GM08714 (cell line): ENCODE data around the gene PRSS33.
A peak's percentile ranks its signal among the peaks of the same experiment; 100 is the strongest.

Experiments
- H3K4me3 ChIP-seq: fragments of 200-500 bp; sonication (Bioruptor generic); 2 replicates; pipeline ENCODE4 v1.5.1; 2014; ENCODE audit warnings: mild to moderate bottlenecking, low read length, inconsistent platforms
- ZNF274 ChIP-seq: IDR thresholded peaks from 2 replicates; pipeline ENCODE4 v1.6.1; 2012; ENCODE audit warnings: mild to moderate bottlenecking, low read depth, low read length

Gene PRSS33

DNA sequence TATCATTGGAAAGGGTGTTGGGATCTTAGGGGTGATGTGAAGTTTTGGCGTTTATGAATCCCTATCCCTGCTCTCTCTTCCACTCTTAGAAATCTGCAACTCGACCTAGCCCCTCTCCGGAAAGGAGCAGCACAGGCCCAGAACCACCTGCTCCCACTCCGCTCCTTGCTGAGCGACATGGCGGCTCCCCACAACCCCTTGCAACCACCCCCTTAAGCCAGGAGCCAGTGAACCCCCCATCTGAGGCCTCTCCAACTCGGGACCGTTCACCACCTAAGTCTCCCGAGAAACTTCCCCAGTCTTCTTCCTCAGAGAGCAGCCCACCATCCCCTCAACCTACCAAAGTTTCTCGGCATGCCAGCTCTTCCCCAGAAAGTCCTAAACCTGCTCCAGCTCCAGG, 25.9 kb downstream of the PRSS33 start:
- H3K4me3 ChIP-seq: no peak overlapping the region
- TF ChIP-seq ZNF274: no peak

DNA sequence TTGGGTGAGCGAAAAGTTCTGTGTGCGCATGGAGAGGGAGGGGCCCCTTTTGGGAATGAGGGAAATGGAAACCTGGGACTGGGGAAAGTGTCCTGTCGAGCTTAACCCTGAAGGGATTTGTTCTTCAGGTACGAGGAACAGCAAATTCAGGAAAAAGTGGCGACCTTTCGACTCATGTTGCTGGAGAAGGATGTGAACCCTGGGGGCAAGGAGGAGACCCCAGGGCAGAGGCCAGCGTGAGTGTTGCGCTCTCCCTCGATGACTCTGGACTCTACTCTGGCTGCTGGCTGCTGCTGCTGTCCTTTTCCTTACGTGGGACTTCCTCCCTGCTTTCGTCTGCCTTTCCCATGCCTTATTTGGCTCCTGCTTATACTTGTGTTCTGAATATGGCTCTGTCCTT, 30.0 kb downstream of the PRSS33 start:
- H3K4me3 ChIP-seq: no peak overlapping the region
- no peak for TF ChIP-seq ZNF274

DNA sequence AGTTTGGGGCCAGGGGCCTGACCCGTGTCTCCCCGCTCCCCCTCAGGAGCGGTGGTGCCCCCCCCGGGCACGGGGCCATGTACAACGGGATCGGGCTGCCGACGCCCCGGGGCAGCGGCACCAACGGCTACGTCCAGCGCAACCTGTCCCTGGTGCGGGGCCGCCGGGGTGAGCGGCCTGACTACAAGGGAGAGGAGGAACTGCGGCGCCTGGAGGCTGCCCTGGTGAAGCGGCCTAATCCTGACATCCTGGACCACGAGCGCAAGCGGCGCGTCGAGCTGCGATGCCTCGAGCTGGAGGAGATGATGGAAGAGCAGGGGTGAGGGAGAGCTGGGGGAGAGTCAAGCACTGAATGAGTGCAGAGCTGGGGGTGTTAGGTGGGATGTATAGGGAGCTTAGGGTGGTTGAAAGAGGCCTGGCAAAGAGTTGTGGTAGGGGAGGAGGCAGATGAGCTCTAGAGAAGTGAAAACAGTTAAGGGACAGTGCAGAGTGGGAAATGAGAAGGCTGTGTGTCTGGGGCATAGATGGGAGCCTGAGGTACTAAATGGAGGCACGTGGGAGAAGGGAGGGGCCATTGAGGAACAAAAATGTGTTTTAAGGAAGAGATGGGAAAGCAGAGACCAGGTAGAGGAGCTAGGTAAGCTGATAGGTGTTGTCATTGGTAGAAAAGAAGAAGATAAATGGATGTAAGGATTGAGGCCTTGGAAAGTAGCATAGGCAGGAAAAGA, 30.9 kb downstream of the PRSS33 start:
- no peak for TF ChIP-seq ZNF274
- no peak overlapping the region for H3K4me3 ChIP-seq

DNA sequence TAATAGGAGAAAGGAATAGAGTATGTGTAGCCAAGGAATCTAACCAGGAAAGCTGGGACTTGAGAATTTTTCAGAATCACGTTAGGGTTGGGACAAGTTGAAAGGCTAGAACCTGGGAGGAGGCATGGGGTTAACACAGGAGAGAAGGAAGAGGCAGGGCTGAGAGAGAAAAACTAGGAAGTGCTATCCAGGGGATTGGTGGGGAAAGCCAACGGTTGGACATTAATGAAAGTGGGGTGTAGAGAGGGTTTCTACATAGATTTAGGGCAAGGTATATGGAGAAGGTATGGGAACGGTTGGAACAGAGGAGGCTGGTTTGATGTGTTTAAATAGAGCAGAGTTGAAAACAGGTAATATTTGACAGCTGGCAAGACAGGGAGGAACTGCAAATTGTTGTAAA, 32.2 kb downstream of the PRSS33 start:
- H3K4me3 ChIP-seq: peak overlapping the region; percentile 98; the same call in 1 of the 2 replicates
- no peak for TF ChIP-seq ZNF274

DNA sequence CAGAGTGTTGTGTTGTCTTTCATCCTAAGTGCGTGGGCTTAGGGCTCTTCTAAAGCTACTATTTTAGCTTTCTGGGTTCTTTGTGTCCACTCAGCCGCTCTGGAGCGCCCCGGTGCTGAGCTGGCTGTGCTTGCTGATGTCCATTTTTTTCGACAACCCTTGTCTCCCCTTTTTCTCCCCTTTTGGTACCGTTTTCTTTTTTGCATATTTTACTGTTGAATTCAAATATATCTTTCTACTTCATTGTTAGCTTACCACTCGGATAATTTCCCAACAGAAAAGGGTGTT, 33.7 kb downstream of the PRSS33 start:
- peak overlapping the region; percentile 98 for H3K4me3 ChIP-seq
- TF ChIP-seq ZNF274: no peak

DNA sequence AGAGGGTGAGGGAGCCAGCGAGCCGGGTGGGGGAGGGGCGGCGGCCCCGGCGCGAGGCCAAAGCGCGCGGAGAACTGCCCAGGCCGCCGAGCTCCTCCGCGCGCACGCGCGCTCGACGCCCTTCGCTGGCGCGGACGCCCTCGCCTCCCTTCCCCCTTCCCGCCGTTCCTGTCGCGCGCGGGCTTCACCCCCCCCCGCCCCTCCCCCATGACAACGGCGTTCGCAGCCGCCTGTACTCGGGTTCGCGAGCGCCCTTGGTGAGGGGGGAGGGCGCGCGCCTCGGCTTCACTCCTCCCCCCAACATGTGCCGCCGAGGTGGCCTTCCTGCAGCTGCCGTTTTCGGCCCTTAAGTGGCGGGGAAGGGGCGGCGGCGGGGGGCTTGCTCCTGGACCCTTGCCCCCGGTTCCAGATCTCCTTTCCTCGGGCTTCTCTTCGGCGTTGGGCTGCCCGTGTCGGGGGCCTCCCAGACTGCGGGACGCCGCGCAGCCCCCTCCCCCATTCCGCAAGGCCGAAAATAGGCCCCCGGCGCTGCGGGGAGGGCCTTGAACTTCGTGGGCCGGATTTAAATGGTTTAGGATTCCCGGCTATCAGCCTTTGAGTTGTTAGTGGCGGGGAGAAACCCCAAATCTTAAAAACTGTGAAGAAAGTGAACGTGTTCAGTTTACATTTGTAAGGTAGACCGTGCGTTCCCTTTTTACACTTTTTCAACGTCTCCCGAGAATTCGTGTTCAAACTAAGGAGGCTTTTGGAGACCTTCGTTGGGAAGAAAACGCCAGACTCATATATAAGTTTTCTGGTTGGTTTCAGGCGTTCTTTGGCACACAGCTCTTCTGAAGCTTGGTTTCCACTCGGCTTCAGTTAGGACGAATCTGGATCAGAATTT, 34.3 kb downstream of the PRSS33 start:
- no peak for TF ChIP-seq ZNF274
- peak overlapping the region; percentile 98 for H3K4me3 ChIP-seq

DNA sequence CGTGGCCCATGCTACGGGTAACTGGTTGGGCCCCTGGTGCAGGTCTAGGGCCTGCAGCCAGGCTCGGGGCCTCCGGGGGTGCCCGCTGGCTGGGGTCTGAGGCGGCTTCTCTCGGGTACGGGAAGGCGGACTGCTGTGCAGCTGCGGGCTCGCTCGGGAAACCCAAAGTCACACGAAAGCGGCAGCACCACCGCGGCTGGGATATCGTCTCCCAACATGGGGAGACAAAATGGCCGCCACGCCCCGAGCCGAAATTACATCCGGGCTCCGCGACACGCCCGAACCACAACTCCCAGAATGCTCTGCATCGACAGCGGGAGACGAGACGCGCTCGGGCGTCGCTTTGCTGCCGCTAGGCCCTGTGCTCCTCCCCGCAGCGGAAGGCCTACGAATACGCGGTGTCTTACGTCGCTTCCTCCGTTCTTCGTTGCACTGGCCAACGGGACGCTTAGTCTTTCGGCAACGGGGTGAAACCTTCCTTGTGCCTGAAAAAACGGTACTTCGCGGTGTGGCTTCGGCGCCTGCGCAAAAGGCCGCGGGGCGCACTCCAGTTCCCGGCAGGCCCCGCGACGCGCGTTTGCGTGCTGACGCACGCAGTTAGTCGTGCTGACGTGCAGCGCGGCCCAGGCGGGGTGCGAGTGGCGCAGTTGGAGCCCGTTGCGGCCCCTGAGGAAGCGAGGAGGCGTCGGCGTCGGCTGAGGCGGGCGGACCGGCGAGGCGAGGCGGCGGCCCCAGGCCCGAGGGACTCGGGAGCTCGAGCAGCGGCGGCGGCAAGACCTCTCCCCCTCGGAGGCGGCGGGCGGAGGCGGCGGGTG, 35.1 kb downstream of the PRSS33 start, which contains the start of gene SRRM2:
Gene SRRM2, plus strand, starts transcription at position 604 of the 815 bp plus-strand sequence. CDS start 3,727 bp downstream, outside the sequence.
- TF ChIP-seq ZNF274: no peak
- H3K4me3 ChIP-seq: peak within 1 kb of the TSS; percentile 98

DNA sequence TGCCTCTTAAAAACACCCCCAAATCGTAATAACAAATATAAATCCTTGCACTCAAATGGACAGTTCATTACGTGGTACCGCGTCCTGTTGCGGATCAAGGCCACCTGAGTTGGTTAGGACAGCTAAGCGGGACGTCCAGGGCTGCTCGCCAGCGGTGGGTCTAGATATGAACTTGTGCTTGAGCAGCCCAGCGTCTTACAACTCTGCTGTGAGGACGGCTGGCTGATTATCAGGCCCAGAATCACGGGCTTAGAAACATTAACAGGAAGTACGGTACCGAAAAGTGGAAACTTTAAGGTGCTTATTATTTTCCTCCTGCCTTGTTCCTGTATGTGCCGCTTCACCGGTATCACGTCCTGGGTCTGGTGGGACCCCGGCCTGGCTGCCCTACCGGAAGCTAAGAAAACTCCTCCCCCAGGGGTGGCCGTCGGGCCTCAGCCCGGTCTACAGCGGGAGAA, 35.8 kb downstream of the PRSS33 start:
- no peak for TF ChIP-seq ZNF274
- H3K4me3 ChIP-seq: peak overlapping the region; percentile 98; the same call in 1 of the 2 replicates

DNA sequence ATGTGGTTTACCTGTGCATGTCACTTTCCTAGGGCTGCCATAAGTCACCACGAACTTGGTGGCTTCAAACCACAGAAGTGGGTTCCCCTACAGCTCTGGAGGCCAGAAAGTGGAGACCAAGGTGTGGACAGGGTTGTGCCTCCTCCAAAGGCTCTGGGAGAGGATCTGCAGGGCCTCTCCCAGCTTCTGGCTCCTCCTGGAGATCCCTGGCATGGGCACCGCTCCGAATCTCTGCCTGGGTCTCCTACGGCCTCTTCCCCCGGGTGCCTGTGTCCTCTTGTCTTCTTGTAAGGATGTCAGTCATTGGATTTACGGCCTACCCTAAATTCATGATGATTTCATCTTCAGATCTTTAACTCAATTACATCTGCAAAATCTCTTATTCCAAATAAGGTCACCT, 37.4 kb downstream of the PRSS33 start:
- no peak for TF ChIP-seq ZNF274

DNA sequence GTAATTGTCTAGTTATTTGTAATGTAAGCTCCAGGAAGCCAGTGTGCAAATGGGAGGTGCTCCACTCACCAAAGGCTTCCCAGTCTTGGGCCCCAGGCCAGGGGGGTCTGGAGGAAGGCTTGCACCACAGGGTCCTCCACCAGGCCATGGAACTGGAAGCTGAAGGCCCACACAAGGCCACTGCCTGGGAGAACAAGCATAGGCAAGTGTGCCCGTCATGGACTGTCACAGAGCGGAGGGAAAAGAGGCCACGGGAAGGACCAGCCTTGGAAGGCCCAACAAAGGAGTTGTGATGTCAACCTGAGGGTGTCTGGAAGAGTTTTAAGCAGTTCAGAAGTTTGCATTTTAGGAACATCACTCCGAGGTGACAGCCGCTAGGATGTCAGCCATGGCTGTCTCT, 37.9 kb downstream of the PRSS33 start:
- no peak for TF ChIP-seq ZNF274
- no peak overlapping the region for H3K4me3 ChIP-seq

More for the DNA sequence above, 37.4 kb downstream of the PRSS33 start:
- no peak overlapping the region for H3K4me3 ChIP-seq

DNA sequence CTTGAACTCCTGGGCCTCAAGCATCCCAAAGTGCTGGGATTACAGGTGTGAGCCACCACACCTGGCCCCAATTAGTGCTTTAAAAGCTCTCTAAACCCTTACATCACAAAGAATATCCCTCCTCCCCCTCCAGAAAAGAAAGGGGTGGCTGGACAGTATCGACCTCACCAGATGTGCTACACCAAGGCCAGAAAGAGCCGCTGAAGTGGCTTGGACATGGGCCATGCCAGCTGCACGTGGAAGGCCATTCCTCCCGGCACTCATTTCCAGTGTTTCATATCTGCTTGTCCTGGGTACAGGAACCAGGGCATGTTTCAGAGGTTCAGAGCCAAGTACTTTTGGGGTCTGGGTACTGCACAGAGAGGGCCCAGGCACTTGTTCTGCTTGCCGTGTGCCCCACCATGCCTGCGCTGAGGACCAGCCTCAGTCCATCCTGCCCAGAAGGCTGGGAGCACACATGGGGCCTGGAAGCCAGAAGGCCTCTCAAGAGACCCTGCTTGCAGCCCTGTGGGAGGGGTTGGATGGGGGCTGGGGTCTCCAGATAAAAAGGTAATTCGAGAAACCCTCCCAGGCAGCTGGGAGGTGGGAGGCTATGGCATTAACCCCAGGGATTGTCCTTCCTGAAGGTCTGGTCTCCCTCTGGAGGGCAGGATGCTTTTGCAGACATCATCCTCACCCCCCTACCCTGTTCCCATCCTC, 38.5 kb downstream of the PRSS33 start:
- no peak for TF ChIP-seq ZNF274
- no peak overlapping the region for H3K4me3 ChIP-seq

DNA sequence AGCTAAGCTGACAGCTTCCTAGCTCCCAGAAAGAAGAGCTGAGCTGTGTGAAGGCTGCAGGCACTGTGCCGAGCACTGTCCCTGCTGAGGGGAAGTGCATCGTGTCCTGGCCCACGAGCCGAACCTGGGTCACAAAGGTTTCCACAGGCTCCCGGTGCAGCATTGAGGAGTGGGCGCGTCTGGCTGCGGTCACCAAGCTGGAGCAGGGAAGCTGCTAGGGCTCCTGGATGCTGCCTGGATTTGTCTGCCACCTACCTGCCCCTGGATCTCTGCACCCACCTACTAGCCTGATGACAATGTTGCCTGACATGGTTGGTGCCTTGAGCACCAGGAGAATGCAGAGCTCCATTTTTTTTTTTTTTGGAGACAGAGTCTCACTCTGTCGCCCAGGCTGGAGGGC, 41.4 kb downstream of the PRSS33 start:
- no peak overlapping the region for H3K4me3 ChIP-seq
- no peak for TF ChIP-seq ZNF274

DNA sequence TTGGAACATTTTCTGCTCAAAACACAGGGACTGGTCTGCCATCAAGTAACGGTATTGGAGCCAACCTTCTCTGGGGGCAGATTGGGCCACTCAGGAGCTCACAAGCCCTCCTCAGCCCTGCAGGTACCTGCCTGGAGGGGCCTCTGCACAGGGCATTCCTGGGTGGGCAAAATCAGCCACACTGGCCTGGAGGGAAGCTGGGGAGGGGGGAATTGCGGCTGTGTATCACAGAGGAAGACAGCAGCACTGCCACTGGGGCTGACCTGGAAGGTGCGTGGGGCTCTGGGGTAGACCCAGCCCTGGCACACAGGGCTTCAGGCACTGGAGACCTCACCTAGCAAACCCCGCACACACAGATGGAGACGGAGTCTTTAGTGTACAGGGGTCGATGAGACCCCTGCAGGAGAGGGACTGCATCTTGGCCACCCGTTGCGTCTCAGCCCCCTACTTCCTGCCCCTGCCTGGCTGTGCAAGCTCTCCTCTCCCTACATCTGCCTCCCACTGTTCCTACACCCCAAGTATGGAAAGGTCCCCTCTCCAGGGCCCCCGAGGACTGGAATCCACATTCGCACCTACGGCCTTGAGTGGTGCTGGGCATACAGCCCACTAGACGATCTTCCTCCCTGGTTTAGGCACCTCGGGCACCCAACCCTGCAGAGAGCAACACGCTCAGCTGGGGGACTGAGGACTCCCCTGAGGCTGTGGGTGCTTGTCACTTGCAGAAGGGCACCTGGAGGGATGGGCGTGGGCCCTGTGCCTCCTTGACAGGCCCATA, 42.1 kb downstream of the PRSS33 start:
- TF ChIP-seq ZNF274: no peak
- H3K4me3 ChIP-seq: no peak overlapping the region
